Measurements from ENCODE around the gene PKHD1. TPM values are rescaled to one million over a fixed set of nuclear protein-coding genes. Genes with fewer than 3 reads are reported as not detected.

Gene PKHD1
- total RNA-seq, 1 experiment from 2014 or later, result not detected

DNA sequence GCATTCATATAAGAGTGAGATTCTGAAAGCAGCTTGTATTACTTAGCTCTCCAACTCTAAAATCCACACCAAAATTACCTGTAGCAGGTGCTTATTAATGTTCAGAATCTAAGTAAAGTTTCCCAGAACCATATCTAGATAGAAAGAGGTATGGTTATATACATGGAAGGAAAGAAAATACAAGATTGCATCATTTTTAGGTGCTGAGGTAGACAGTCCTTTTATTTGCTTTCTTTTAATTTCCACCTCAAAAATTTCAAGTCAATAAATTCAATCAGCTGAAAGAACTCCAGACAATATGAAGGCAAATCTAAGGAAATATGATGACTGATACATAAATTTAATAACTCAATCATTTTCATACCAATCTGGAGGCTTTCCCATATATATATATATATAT is 521.9 kb downstream of the PKHD1 start:
- H3K9me3 ChIP-seq (ENCODE audit: control insufficient read depth, insufficient read depth, low read depth, low read length), result no peaks in the 10 kb centered on the region
- H3K27ac ChIP-seq (ENCODE audit: low read length), result no peak overlapping the region
- TF ChIP-seq, protein P1, sequence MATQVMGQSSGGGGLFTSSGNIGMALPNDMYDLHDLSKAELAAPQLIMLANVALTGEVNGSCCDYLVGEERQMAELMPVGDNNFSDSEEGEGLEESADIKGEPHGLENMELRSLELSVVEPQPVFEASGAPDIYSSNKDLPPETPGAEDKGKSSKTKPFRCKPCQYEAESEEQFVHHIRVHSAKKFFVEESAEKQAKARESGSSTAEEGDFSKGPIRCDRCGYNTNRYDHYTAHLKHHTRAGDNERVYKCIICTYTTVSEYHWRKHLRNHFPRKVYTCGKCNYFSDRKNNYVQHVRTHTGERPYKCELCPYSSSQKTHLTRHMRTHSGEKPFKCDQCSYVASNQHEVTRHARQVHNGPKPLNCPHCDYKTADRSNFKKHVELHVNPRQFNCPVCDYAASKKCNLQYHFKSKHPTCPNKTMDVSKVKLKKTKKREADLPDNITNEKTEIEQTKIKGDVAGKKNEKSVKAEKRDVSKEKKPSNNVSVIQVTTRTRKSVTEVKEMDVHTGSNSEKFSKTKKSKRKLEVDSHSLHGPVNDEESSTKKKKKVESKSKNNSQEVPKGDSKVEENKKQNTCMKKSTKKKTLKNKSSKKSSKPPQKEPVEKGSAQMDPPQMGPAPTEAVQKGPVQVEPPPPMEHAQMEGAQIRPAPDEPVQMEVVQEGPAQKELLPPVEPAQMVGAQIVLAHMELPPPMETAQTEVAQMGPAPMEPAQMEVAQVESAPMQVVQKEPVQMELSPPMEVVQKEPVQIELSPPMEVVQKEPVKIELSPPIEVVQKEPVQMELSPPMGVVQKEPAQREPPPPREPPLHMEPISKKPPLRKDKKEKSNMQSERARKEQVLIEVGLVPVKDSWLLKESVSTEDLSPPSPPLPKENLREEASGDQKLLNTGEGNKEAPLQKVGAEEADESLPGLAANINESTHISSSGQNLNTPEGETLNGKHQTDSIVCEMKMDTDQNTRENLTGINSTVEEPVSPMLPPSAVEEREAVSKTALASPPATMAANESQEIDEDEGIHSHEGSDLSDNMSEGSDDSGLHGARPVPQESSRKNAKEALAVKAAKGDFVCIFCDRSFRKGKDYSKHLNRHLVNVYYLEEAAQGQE (IDR thresholded peaks at IDR 0.05; ENCODE audit: insufficient read depth in 1 of 2, low read depth in 2 of 2, low read length in 1 of 2), result no peak
- TF ChIP-seq, protein P2, sequence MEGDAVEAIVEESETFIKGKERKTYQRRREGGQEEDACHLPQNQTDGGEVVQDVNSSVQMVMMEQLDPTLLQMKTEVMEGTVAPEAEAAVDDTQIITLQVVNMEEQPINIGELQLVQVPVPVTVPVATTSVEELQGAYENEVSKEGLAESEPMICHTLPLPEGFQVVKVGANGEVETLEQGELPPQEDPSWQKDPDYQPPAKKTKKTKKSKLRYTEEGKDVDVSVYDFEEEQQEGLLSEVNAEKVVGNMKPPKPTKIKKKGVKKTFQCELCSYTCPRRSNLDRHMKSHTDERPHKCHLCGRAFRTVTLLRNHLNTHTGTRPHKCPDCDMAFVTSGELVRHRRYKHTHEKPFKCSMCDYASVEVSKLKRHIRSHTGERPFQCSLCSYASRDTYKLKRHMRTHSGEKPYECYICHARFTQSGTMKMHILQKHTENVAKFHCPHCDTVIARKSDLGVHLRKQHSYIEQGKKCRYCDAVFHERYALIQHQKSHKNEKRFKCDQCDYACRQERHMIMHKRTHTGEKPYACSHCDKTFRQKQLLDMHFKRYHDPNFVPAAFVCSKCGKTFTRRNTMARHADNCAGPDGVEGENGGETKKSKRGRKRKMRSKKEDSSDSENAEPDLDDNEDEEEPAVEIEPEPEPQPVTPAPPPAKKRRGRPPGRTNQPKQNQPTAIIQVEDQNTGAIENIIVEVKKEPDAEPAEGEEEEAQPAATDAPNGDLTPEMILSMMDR (IDR thresholded peaks at IDR 0.05), result no peak
- TF ChIP-seq POLR2AphosphoS5 (IDR thresholded peaks at IDR 0.05; ENCODE audit: low read depth, low read length) (no peak), TCF7L2 (IDR thresholded peaks at IDR 0.05; ENCODE audit: low read depth, low read length) (no peak)
- no peak for DNase-seq (ENCODE audit: low read depth, low spot score)
- no peaks in the 10 kb centered on the region for H3K27me3 ChIP-seq (ENCODE audit: control insufficient read depth, insufficient read depth, low read length)
- no TSS peak for BruUV-seq (replicated peaks)
- in situ Hi-C loops (cut with HindIII; ENCODE audit: low pct_unique_long_range_greater_than_20kb, low sequenced_read_pairs), result no loop called here
- CTCF ChIA-PET, result no interaction called here
- ATAC-seq, result no peak
- no peak overlapping the region for H3K4me3 ChIP-seq (ENCODE audit: low read depth in 2 of 2, low read length in 2 of 2)
- POLR2A ChIA-PET, result no interaction called here
- no peaks in the 10 kb centered on the region for H3K4me1 ChIP-seq (ENCODE audit: control insufficient read depth, insufficient read depth, low read length)
- no peaks in the 10 kb centered on the region; the same call in 1 of the 2 replicates for H3K36me3 ChIP-seq (ENCODE audit: control insufficient read depth, insufficient read depth, low read length)
- intact Hi-C loops (cut with micrococcal nuclease; ENCODE audit: unreplicated experiment), result no loop called here

Other genes starting within 250 kb of the PKHD1 start
- not detected for gene IL17A, start 98.8 kb upstream of the PKHD1 start, total RNA-seq (2021; ENCODE audit: unreplicated experiment)
- not detected for gene IL17F, start 156.9 kb upstream of the PKHD1 start, total RNA-seq (2021; ENCODE audit: unreplicated experiment)
- gene MCM3, start 197.1 kb upstream of the PKHD1 start, total RNA-seq (2021; ENCODE audit: unreplicated experiment), result 107 TPM